ENCODE measurements around the gene ISCU. TPM values are rescaled to one million over a fixed set of nuclear protein-coding genes. Genes with fewer than 3 reads are reported as not detected.

ISCU gene
- total and polyA plus RNA-seq, 9 of the 15 experiments (the other 6 are each of a cell fraction or from before 2014, with no cell fraction given) = 15.9 to 92.5 (median 77.3) TPM

DNA sequence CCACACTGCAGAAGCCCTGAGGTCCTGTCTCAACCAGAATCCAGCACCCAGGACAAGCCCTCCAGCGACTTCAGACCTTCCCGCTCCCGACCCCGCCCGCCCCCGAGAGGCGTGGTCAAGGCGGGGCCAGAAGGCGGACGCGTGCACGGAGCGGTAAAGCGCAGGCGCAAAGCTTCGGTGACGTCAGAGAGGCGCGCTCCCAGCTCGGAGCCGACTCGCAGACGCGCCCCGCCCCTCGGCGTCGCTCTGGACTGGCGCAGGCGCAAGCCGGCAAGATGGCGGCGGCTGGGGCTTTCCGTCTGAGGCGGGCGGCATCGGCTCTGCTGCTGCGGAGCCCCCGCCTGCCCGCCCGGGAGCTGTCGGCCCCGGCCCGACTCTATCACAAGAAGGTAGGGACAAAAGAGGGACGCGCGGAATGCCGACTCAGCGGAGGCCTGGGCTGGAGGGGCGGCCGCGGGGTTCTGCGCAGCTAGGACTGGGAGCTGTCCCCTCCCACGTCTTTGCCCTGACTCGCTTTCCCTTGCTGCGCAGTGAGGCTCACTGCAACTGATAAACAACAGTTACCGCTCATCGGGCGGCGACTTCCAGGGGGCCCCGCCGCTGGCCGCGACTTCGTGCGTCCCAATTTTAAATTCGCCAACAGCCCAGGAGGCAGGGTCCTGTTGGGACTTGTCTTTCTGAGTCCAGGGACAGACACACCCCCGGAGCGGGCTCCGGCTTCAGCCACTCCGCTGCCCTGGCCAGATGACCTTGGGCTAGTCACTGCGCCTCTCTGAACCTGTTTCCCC, at the start of gene ISCU (continued):
- TF ChIP-seq SMARCA5 (IDR thresholded peaks at IDR 0.05) (no peak), TCFL5 (CRISPR knock-in tag; conservative IDR thresholded peaks at IDR 0.05) (no peak), XRCC4 (IDR thresholded peaks at IDR 0.05; ENCODE audit: extremely low read depth, insufficient read depth, insufficient read length) (no peak), U2AF2 (optimal IDR thresholded peaks at IDR 0.05; ENCODE audit: low read depth, low read length) (no peak), GATAD2B (IDR thresholded peaks at IDR 0.05; ENCODE audit: borderline replicate concordance) (no peak), SMAD1 (IDR thresholded peaks at IDR 0.05; ENCODE audit: low read depth, low read length, partially characterized antibody) (no peak), TCF7 (IDR thresholded peaks at IDR 0.05; ENCODE audit: borderline replicate concordance) (no peak), NR2C1 (IDR thresholded peaks at IDR 0.05) (no peak), NR2C1 (tag; IDR thresholded peaks at IDR 0.05) (no peak), NCOR1 (IDR thresholded peaks at IDR 0.05) (no peak; the same call in 1 of the 2 replicates), HDAC1 (IDR thresholded peaks at IDR 0.05) (peak in 1 of 2 experiments; percentile 77; a peak in 2 of 4 replicates), PYGO2 (tag; IDR thresholded peaks at IDR 0.05) (no peak), NFIC (IDR thresholded peaks at IDR 0.05) (peak; percentile 44; the same call in 1 of the 2 replicates), GABPA (tag; conservative IDR thresholded peaks at IDR 0.05; ENCODE audit: low read depth) (no peak), BHLHE40 (IDR thresholded peaks at IDR 0.05; ENCODE audit: low read length) (peak; percentile 91), CSDE1 (IDR thresholded peaks at IDR 0.05) (peak in 1 of 2 experiments; percentile 72; a peak in 1 of 4 replicates), FOS (IDR thresholded peaks at IDR 0.05; ENCODE audit: extremely low read depth, insufficient read length) (no peak), CBX3 (IDR thresholded peaks at IDR 0.05; ENCODE audit: borderline replicate concordance in 1 of 2, low read length in 2 of 2) (no peak; a peak in 1 of 3 replicates), TCF7L2 (IDR thresholded peaks at IDR 0.05; ENCODE audit: low read depth, low read length) (no peak), ZNF586 (CRISPR knock-in tag; conservative IDR thresholded peaks at IDR 0.05) (no peak), BRCA1 (IDR thresholded peaks at IDR 0.05) (no peak), BRCA1 (CRISPR knock-in tag; IDR thresholded peaks at IDR 0.05) (no peak), SNRNP70 (optimal IDR thresholded peaks at IDR 0.05; ENCODE audit: low read depth, low read length) (no peak), NFYB (IDR thresholded peaks at IDR 0.05; ENCODE audit: extremely low read depth, insufficient read length) (no peak), JUNB (CRISPR knock-in tag; conservative IDR thresholded peaks at IDR 0.05) (peak; percentile 76)
- TF ChIP-seq, protein P1, sequence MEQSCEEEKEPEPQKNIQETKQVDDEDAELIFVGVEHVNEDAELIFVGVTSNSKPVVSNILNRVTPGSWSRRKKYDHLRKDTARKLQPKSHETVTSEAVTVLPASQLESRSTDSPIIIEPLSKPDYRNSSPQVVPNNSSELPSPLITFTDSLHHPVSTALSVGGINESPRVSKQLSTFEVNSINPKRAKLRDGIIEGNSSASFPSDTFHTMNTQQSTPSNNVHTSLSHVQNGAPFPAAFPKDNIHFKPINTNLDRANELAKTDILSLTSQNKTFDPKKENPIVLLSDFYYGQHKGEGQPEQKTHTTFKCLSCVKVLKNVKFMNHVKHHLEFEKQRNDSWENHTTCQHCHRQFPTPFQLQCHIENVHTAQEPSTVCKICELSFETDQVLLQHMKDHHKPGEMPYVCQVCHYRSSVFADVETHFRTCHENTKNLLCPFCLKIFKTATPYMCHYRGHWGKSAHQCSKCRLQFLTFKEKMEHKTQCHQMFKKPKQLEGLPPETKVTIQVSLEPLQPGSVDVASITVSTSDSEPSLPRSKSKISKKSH (CRISPR knock-in tag; IDR thresholded peaks at IDR 0.05) = no peak
- TF ChIP-seq, protein P2, sequence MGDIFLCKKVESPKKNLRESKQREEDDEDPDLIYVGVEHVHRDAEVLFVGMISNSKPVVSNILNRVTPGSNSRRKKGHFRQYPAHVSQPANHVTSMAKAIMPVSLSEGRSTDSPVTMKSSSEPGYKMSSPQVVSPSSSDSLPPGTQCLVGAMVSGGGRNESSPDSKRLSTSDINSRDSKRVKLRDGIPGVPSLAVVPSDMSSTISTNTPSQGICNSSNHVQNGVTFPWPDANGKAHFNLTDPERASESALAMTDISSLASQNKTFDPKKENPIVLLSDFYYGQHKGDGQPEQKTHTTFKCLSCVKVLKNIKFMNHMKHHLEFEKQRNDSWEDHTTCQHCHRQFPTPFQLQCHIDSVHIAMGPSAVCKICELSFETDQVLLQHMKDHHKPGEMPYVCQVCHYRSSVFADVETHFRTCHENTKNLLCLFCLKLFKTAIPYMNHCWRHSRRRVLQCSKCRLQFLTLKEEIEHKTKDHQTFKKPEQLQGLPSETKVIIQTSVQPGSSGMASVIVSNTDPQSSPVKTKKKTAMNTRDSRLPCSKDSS (IDR thresholded peaks at IDR 0.05; ENCODE audit: low read depth, partially characterized antibody) = no peak
- TF ChIP-seq, protein P3, sequence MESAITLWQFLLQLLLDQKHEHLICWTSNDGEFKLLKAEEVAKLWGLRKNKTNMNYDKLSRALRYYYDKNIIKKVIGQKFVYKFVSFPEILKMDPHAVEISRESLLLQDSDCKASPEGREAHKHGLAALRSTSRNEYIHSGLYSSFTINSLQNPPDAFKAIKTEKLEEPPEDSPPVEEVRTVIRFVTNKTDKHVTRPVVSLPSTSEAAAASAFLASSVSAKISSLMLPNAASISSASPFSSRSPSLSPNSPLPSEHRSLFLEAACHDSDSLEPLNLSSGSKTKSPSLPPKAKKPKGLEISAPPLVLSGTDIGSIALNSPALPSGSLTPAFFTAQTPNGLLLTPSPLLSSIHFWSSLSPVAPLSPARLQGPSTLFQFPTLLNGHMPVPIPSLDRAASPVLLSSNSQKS (CRISPR knock-in tag; IDR thresholded peaks at IDR 0.05) = no peak
